ENCODE data around the gene GLRX2. TPM values are rescaled to one million over a fixed set of nuclear protein-coding genes. Genes with fewer than 3 reads are reported as not detected.

GLRX2 gene
- total and polyA plus RNA-seq, 9 donors, result 3.2 to 18.5 (median 9.1) TPM

DNA sequence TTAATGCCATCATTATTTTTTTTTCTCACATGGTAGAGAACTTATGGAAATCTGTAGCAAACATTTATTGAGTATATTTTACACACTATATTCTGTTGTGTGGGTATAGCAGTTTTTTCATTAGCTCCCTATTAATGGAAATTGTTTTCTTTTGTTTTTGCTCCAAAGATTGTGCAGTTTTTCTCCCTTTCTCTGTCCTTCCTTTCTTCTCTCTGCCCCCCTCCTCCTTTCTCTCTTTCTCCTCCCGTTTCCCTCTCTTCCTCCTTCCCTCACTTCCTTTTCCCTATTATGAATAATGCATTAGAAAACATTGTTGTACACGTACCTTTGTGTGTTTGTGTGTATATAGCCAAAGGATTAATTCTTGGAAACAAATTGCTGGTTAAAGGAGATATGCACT, 37.2 kb upstream of the GLRX2 start:
- Histone ChIP-seq H3K4me3 (no peak overlapping the region), H3K27me3 (no peaks in the 10 kb centered on the region), H3K36me3 (no peaks in the 10 kb centered on the region), H3K9me3 (no peaks in the 10 kb centered on the region), H3K4me1 (ENCODE audit: insufficient read depth) (no peaks in the 10 kb centered on the region), H3K27ac (no peak overlapping the region)
- intact Hi-C loops (cut with DNase I), result no loop called here
- no peak for DNase-seq
- TF ChIP-seq POLR2A (IDR thresholded peaks at IDR 0.05) (no peak), CTCF (IDR thresholded peaks at IDR 0.05) (no peak), EP300 (IDR thresholded peaks at IDR 0.05) (no peak)
- 58 to 75% (median 64%) methylated on average over 2 of the region's 2 CpGs for WGBS, 3 donors

DNA sequence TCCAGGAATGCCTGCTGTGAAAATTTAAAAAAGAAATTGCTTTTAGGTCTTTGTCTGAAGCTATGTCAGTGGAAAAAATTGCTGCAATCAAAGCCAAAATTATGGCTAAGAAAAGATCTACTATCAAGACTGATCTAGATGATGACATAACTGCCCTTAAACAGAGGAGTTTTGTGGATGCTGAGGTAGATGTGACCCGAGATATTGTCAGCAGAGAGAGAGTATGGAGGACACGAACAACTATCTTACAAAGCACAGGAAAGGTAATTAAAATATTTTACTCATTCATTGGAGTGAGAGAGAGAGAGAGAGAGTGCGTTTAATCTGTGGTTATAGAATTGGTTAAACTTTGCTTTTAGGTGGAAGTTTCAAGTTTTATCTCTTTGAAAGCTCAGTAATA, 36.6 kb upstream of the GLRX2 start:
- Histone ChIP-seq H3K4me3 (no peak overlapping the region), H3K36me3 (no peaks in the 10 kb centered on the region), H3K27me3 (no peaks in the 10 kb centered on the region), H3K27ac (no peak overlapping the region), H3K4me1 (ENCODE audit: insufficient read depth) (no peaks in the 10 kb centered on the region), H3K9me3 (no peaks in the 10 kb centered on the region)
- WGBS, 3 donors, result 77 to 87% (median 77%) methylated on average over 3 of the region's 3 CpGs
- no peak for TF ChIP-seq CTCF (IDR thresholded peaks at IDR 0.05)
- TF ChIP-seq POLR2A (IDR thresholded peaks at IDR 0.05), result no peak
- no peak for DNase-seq
- intact Hi-C loops (cut with DNase I), result no loop called here

DNA sequence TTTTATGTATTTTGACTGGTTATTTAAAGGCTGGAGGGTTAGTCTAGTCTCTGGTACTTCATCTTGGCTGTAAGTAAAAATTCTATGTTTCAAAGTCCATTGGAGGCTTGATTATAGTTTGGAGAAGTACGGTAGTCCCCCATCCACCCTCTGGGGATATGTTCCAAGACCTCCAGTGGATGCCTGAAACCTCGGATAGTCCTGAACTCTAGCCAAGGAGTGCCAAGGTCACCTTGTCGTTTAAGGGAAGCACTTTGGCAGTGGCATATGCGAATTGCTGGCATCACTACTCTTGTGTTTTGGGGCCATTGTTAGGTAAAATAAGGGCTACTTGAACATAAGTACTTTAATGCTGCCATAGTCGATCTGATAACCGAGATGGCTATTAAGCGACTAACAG, 35.0 kb upstream of the GLRX2 start:
- H3K27ac ChIP-seq, result no peak overlapping the region
- 68 to 72% (median 69%) methylated on average over 7 of the region's 7 CpGs for WGBS, 3 donors
- no peak for DNase-seq
- H3K36me3 ChIP-seq, result no peaks in the 10 kb centered on the region
- intact Hi-C loops (cut with DNase I), result no loop called here
- no peaks in the 10 kb centered on the region for H3K27me3 ChIP-seq
- no peaks in the 10 kb centered on the region for H3K9me3 ChIP-seq
- TF ChIP-seq POLR2A (IDR thresholded peaks at IDR 0.05), result no peak
- no peaks in the 10 kb centered on the region for H3K4me1 ChIP-seq (ENCODE audit: insufficient read depth)
- no peak overlapping the region for H3K4me3 ChIP-seq

- no peaks in the 10 kb centered on the region for H3K27me3 ChIP-seq
- intact Hi-C loops (cut with DNase I), result no loop called here
- no peaks in the 10 kb centered on the region for H3K4me1 ChIP-seq (ENCODE audit: insufficient read depth)
- H3K36me3 ChIP-seq, result no peaks in the 10 kb centered on the region
- no peak overlapping the region for H3K4me3 ChIP-seq
- H3K27ac ChIP-seq, result no peak overlapping the region
- DNase-seq, result no peak
- no peak for TF ChIP-seq CTCF (IDR thresholded peaks at IDR 0.05)
- TF ChIP-seq EP300 (IDR thresholded peaks at IDR 0.05), result no peak
- TF ChIP-seq POLR2A (IDR thresholded peaks at IDR 0.05), result no peak
- 96 to 98% (median 98%) methylated on average over 2 of the region's 2 CpGs for WGBS, 3 donors
- H3K9me3 ChIP-seq, result no peaks in the 10 kb centered on the region
These were observed 26.1 kb upstream of the GLRX2 start for GRCh38 chr1:193131266-193131860.

GRCh38 chr1:193125369-193125768, 20.2 kb upstream of the GLRX2 start:
- Histone ChIP-seq H3K4me1 (ENCODE audit: insufficient read depth) (no peaks in the 10 kb centered on the region), H3K36me3 (no peaks in the 10 kb centered on the region), H3K27me3 (no peaks in the 10 kb centered on the region), H3K9me3 (no peaks in the 10 kb centered on the region), H3K4me3 (no peak overlapping the region), H3K27ac (no peak overlapping the region)
- TF ChIP-seq POLR2A (IDR thresholded peaks at IDR 0.05) (no peak), EP300 (IDR thresholded peaks at IDR 0.05) (no peak), CTCF (IDR thresholded peaks at IDR 0.05) (no peak)
- DNase-seq, result no peak
- WGBS, 3 donors, result 89 to 94% (median 91%) methylated on average over 6 of the region's 6 CpGs
- intact Hi-C loops (cut with DNase I), result loop anchor here in 1 of 4 donors (10.0 kb wide), 1 partner anchor 71 kb away; the partner anchor contains the start of genes RO60 and UCHL5

Measured in ovary (tissue), 9 donors.